ENCODE measurements around the gene PNCK.
"Not testable (repeated sequence)": the region's sequence is repeated elsewhere in the genome, so short reads cannot be mapped to it uniquely, and the experiment has no call there.

Gene PNCK

DNA sequence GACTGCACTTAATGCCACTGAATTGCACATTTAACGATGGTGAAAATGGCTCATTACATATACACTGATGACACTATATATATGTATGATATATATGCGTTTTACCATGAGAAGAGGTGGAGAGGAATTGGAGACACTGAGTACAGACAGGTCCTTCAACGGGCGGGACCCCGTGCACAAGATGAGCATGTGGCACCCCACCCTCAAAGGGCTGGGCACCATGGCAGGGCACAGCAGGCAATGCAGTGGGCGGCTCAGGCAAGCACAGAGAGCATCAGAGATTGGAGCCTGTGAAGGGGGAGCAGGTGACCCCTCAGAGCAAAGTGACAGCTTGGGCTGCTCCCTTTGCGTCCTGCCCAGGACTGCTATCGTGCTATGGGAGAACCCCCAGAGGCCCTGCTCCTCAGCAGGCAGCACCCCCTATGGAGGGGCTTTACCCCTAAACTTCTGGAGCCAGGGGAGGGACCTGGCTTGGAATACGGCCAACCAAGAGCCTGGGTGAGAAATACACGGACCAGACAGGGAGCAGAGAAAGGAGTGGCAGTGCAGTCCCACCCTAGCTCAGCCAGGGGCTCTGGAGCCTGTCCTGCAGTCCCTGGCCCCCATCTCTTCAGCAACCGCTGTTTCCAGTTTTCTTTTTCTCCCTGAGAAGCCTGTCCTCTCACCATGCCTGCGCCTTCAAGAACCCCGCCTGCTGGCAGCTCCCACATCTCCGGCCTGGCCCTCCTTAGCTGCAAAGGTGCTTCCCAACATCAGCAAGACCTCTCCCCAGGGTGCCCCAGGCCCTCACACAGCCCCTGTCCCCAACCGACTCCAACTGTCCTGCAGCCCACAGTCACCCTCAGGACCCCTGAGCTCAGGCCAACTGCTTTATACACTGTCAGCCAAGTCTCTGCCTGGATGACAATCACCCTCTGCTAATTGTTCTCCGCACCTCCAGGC, 24.6 kb upstream of the PNCK start:
- Histone ChIP-seq H3K79me2 (ENCODE audit: control insufficient read depth, insufficient read depth, low read length) (no peaks in the 10 kb centered on the region), H4K8ac (ENCODE audit: low read depth, low read length) (no peak overlapping the region), H2BK5ac (ENCODE audit: low read length) (no peak overlapping the region), H3K36me3 (ENCODE audit: control insufficient read depth, insufficient read depth, low read length) (no peaks in the 10 kb centered on the region), H3K4me1 (ENCODE audit: control insufficient read depth, low read depth, low read length) (no peaks in the 10 kb centered on the region), H3K9ac (ENCODE audit: low read length) (no peak overlapping the region), H3K27me3 (ENCODE audit: insufficient read depth, low read length, poor library complexity) (no peaks in the 10 kb centered on the region), H2BK120ac (ENCODE audit: low read depth, low read length) (no peak overlapping the region), H3K23ac (ENCODE audit: low read length) (no peak overlapping the region), H3K56ac (ENCODE audit: low read length) (no peak overlapping the region), H2AK5ac (ENCODE audit: low read length) (no peak overlapping the region), H3K18ac (ENCODE audit: low read length) (no peak overlapping the region), H3K4me2 (ENCODE audit: low read length) (no peak overlapping the region), H2BK15ac (replicated peaks; ENCODE audit: low read depth) (no peak overlapping the region), H3K4me3 (ENCODE audit: low read length) (no peak overlapping the region), H4K5ac (ENCODE audit: low read length) (no peak overlapping the region), H3K27ac (ENCODE audit: low read depth, low read length) (no peak overlapping the region), H3K4ac (ENCODE audit: low read depth, low read length) (no peak overlapping the region), H3K79me1 (ENCODE audit: low read length) (no peaks in the 10 kb centered on the region)
- no CpG with 5 or more reads among the region's 16 CpGs for WGBS (ENCODE audit: extremely low coverage, insufficient coverage, low lambda C conversion rate)
- no peak for DNase-seq

DNA sequence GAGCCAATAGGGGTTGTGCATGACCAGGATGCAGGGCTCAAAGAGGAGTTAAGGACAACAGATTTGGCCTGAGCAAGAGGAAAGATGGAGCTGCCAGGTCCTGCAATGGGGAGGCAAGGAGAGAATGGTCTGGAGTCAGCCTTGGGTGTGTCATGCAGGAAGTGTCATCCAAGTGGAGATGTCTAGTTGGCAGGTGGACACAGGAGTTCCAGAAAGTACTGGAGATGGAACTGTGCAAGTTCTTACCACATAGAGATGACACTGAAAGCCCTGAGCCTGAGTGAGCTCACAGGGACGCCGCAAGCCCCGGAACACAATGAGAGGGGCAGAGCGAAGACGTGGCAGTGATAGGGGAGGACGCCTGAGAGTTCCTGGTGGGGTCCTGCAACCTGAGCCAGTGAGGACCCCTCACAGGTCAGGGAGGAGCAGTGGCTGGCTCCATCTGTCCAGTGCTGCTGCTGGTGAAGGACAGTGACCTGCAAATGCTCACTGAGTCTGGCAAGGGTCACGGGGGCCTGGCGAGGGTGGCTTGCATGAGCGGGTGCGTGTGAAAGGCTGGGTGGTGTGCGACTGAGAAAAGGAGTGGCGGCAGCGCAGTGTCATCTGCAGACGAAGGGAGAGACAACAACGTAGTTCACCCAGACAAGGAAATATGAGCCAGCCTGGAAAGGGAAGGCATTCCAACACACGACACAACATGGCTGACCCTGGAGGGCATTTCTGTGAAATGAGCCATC, 23.5 kb upstream of the PNCK start:
- not testable (repeated sequence) for H3K9ac ChIP-seq (ENCODE audit: low read length); H3K18ac ChIP-seq (ENCODE audit: low read length); H4K8ac ChIP-seq (ENCODE audit: low read depth, low read length); H3K4me1 ChIP-seq (ENCODE audit: control insufficient read depth, low read depth, low read length); H3K27me3 ChIP-seq (ENCODE audit: insufficient read depth, low read length, poor library complexity); H2BK15ac ChIP-seq (replicated peaks; ENCODE audit: low read depth); H3K79me2 ChIP-seq (ENCODE audit: control insufficient read depth, insufficient read depth, low read length); H3K4me3 ChIP-seq (ENCODE audit: low read length); H3K4me2 ChIP-seq (ENCODE audit: low read length); H3K27ac ChIP-seq (ENCODE audit: low read depth, low read length); H2BK5ac ChIP-seq (ENCODE audit: low read length); H3K23ac ChIP-seq (ENCODE audit: low read length); H4K5ac ChIP-seq (ENCODE audit: low read length); H3K4ac ChIP-seq (ENCODE audit: low read depth, low read length); H3K36me3 ChIP-seq (ENCODE audit: control insufficient read depth, insufficient read depth, low read length); H3K79me1 ChIP-seq (ENCODE audit: low read length); DNase-seq; H3K56ac ChIP-seq (ENCODE audit: low read length); H2BK120ac ChIP-seq (ENCODE audit: low read depth, low read length); H2AK5ac ChIP-seq (ENCODE audit: low read length)
- no CpG with 5 or more reads among the region's 16 CpGs for WGBS (ENCODE audit: extremely low coverage, insufficient coverage, low lambda C conversion rate)

GRCh38 chrX:153696538-153696937, 22.9 kb upstream of the PNCK start:
- H2BK120ac ChIP-seq (ENCODE audit: low read depth, low read length); H3K4me1 ChIP-seq (ENCODE audit: control insufficient read depth, low read depth, low read length); H3K4ac ChIP-seq (ENCODE audit: low read depth, low read length); H3K4me2 ChIP-seq (ENCODE audit: low read length); H3K56ac ChIP-seq (ENCODE audit: low read length); H4K5ac ChIP-seq (ENCODE audit: low read length); H3K4me3 ChIP-seq (ENCODE audit: low read length); H3K79me1 ChIP-seq (ENCODE audit: low read length); H3K27ac ChIP-seq (ENCODE audit: low read depth, low read length); H3K27me3 ChIP-seq (ENCODE audit: insufficient read depth, low read length, poor library complexity); H4K8ac ChIP-seq (ENCODE audit: low read depth, low read length); H2AK5ac ChIP-seq (ENCODE audit: low read length); H3K18ac ChIP-seq (ENCODE audit: low read length); H3K9ac ChIP-seq (ENCODE audit: low read length); H3K36me3 ChIP-seq (ENCODE audit: control insufficient read depth, insufficient read depth, low read length); H3K23ac ChIP-seq (ENCODE audit: low read length); H2BK5ac ChIP-seq (ENCODE audit: low read length); H2BK15ac ChIP-seq (replicated peaks; ENCODE audit: low read depth); DNase-seq; H3K79me2 ChIP-seq (ENCODE audit: control insufficient read depth, insufficient read depth, low read length): not testable (repeated sequence)
- no CpG with 5 or more reads among the region's 10 CpGs for WGBS (ENCODE audit: extremely low coverage, insufficient coverage, low lambda C conversion rate)

- Histone ChIP-seq H3K36me3 (ENCODE audit: control insufficient read depth, insufficient read depth, low read length) (no peaks in the 10 kb centered on the region), H3K9ac (ENCODE audit: low read length) (no peak overlapping the region), H3K4me3 (ENCODE audit: low read length) (no peak overlapping the region), H2BK120ac (ENCODE audit: low read depth, low read length) (no peak overlapping the region), H4K5ac (ENCODE audit: low read length) (no peak overlapping the region), H3K23ac (ENCODE audit: low read length) (no peak overlapping the region), H3K4ac (ENCODE audit: low read depth, low read length) (no peak overlapping the region), H3K18ac (ENCODE audit: low read length) (no peak overlapping the region), H3K27ac (ENCODE audit: low read depth, low read length) (no peak overlapping the region), H2BK5ac (ENCODE audit: low read length) (no peak overlapping the region), H4K8ac (ENCODE audit: low read depth, low read length) (no peak overlapping the region), H3K56ac (ENCODE audit: low read length) (no peak overlapping the region), H3K4me2 (ENCODE audit: low read length) (no peak overlapping the region), H2AK5ac (ENCODE audit: low read length) (no peak overlapping the region), H2BK15ac (replicated peaks; ENCODE audit: low read depth) (no peak overlapping the region), H3K79me1 (ENCODE audit: low read length) (no peaks in the 10 kb centered on the region), H3K27me3 (ENCODE audit: insufficient read depth, low read length, poor library complexity) (no peaks in the 10 kb centered on the region), H3K79me2 (ENCODE audit: control insufficient read depth, insufficient read depth, low read length) (no peaks in the 10 kb centered on the region), H3K4me1 (ENCODE audit: control insufficient read depth, low read depth, low read length) (no peaks in the 10 kb centered on the region)
- WGBS (ENCODE audit: extremely low coverage, insufficient coverage, low lambda C conversion rate): no CpG with 5 or more reads among the region's 15 CpGs
- DNase-seq: no peak
Measured at GRCh38 chrX:153696100-153696499, 22.5 kb upstream of the PNCK start.

GRCh38 chrX:153694687-153695270, 21.2 kb upstream of the PNCK start:
- Histone ChIP-seq H4K8ac (ENCODE audit: low read depth, low read length) (no peak overlapping the region), H3K36me3 (ENCODE audit: control insufficient read depth, insufficient read depth, low read length) (no peaks in the 10 kb centered on the region)

More at GRCh38 chrX:153694687-153695270, 21.2 kb upstream of the PNCK start:
- Histone ChIP-seq H3K18ac (ENCODE audit: low read length) (no peak overlapping the region), H3K79me2 (ENCODE audit: control insufficient read depth, insufficient read depth, low read length) (no peaks in the 10 kb centered on the region), H3K23ac (ENCODE audit: low read length) (no peak overlapping the region), H2BK15ac (replicated peaks; ENCODE audit: low read depth) (no peak overlapping the region), H2BK5ac (ENCODE audit: low read length) (no peak overlapping the region), H4K5ac (ENCODE audit: low read length) (no peak overlapping the region), H3K4me2 (ENCODE audit: low read length) (no peak overlapping the region), H3K4ac (ENCODE audit: low read depth, low read length) (no peak overlapping the region), H2BK120ac (ENCODE audit: low read depth, low read length) (no peak overlapping the region), H3K4me3 (ENCODE audit: low read length) (no peak overlapping the region), H3K27me3 (ENCODE audit: insufficient read depth, low read length, poor library complexity) (no peaks in the 10 kb centered on the region), H3K56ac (ENCODE audit: low read length) (no peak overlapping the region), H3K9ac (ENCODE audit: low read length) (no peak overlapping the region), H3K27ac (ENCODE audit: low read depth, low read length) (no peak overlapping the region), H3K79me1 (ENCODE audit: low read length) (no peaks in the 10 kb centered on the region), H2AK5ac (ENCODE audit: low read length) (no peak overlapping the region), H3K4me1 (ENCODE audit: control insufficient read depth, low read depth, low read length) (no peaks in the 10 kb centered on the region)
- WGBS (ENCODE audit: extremely low coverage, insufficient coverage, low lambda C conversion rate): no CpG with 5 or more reads among the region's 23 CpGs
- no peak for DNase-seq
